Effector memory CD4-positive, alpha-beta T cell (primary cell): Measurements from ENCODE around the gene GBGT1.

Source experiments
- DNase-seq, 3 donors: peaks; one replicate each; pipeline ENCODE4 v3.0.0-alpha.2; 2020
- H3K27ac ChIP-seq: 2 replicates; pipeline ENCODE4 v1.7.0; 2013; ENCODE audit warnings: mild to moderate bottlenecking, low read length, moderate library complexity; ENCODE audit not compliant: insufficient read depth, poor library complexity, severe bottlenecking
- H3K27me3 ChIP-seq: replicated peaks from 2 replicates; pipeline ENCODE4 v1.7.0; 2013; ENCODE audit warnings: mild to moderate bottlenecking, low read length; ENCODE audit not compliant: insufficient read depth, control insufficient read depth, poor library complexity, severe bottlenecking
- H3K36me3 ChIP-seq: 2 replicates; pipeline ENCODE4 v1.7.0; 2013; ENCODE audit warnings: mild to moderate bottlenecking, low read length, moderate library complexity; ENCODE audit not compliant: control insufficient read depth, insufficient read depth
- H3K4me1 ChIP-seq: 2 replicates; pipeline ENCODE4 v1.7.0; 2013; ENCODE audit warnings: low read length, mild to moderate bottlenecking; ENCODE audit not compliant: control insufficient read depth, insufficient read depth, poor library complexity, severe bottlenecking
- H3K4me3 ChIP-seq: 2 replicates; pipeline ENCODE4 v1.7.0; 2013; ENCODE audit warnings: low read length, low read depth, mild to moderate bottlenecking; ENCODE audit not compliant: insufficient read depth, poor library complexity, severe bottlenecking
- H3K9me3 ChIP-seq: 2 replicates; pipeline ENCODE4 v1.7.0; 2013; ENCODE audit warnings: mild to moderate bottlenecking, low read length, moderate library complexity; ENCODE audit not compliant: control insufficient read depth

GBGT1 gene

DNA sequence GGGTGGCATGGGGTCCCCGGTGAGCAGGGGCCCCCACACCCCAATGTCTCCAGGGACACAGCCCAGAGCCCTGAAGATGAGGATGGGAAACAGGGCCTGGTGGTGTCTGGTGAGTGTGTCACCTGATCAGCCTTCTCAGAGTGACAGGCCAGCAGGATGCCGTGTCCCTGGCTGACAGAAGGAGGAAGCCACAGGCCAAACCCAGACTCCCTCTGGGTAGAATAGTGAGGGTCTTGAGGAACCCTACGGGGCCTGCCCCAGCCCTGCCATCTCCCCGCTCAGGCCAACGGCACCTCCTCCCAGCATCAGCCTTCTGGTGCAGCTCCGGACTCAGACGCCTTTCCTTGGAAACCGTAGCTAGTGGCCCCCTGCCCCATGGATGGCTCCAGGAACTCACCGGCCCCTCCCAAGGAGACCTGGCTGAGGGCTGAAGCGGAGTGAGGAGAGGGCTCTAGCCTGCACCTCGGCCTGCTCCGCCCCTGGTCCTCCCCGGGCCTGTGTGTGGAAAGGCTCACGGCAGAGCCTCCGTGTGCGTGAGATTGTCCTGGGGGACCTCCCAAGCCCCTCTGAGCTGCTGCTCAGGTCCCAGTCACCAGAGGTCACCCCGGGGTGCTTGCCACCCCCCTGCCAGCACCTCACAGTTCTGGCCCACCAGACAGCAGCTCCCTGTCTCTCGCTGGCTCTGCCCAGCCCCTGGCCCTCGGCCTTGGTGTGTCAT is 48.7 kb downstream of the GBGT1 start:
- H3K27me3 ChIP-seq = no peaks in the 10 kb centered on the region
- DNase-seq = no peak
- peak overlapping the region; percentile 53 for H3K27ac ChIP-seq
- H3K36me3 ChIP-seq = peaks cover 24% of the 10 kb centered on the region
- peaks cover 63% of the 10 kb centered on the region for H3K4me1 ChIP-seq
- H3K4me3 ChIP-seq = no peak overlapping the region
- H3K9me3 ChIP-seq = no peaks in the 10 kb centered on the region

DNA sequence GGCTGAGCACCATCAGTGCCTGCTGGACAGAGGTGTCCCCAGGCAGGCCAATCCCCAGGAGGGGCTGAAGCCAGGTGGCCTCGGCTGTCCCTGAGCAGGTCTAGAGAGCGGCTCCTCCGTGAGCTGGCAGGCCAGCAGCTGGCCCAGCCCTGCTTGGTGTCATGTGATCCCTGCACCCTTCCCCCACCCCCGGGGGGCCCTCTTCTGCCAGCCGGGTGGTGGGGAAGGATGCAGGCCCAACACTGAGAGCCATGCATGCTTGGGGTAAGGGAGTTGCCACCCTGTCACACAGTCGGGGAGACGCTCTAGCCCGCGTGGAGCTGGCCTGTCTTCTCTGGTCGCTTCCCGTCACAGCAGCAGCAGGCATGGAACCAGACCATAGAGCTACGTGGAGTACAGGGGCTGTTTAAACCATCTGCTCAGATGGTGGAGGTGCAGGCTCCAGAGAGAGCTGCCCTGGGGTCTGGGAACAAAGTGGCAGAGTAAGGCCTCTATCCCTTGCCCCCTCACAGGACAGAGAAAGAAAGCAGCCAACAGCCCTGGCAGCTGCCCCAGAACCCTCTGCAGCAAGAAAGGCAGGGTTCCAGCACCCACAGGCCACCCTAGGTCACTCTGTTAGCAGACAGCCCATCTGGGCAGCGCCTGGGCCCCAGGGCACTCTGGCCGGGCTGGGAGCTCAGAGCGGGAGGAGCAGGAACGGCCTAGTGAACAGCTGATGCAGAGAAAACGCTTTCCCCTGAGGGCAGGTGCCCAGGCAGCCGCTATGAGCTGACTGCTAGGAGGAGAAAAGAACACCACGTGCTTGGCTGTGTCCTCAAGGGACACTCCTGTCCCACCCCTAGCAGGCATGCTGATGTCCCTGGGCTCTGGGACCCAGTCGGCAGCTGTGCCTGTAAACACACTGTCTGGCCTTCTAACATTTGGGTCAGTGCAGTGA is 49.5 kb downstream of the GBGT1 start:
- no peaks in the 10 kb centered on the region for H3K27me3 ChIP-seq
- H3K27ac ChIP-seq = peak overlapping the region; percentile 47
- peaks cover 56% of the 10 kb centered on the region for H3K4me1 ChIP-seq
- H3K9me3 ChIP-seq = no peaks in the 10 kb centered on the region
- H3K36me3 ChIP-seq = peaks cover 32% of the 10 kb centered on the region
- H3K4me3 ChIP-seq = no peak overlapping the region
- DNase-seq = no peak

DNA sequence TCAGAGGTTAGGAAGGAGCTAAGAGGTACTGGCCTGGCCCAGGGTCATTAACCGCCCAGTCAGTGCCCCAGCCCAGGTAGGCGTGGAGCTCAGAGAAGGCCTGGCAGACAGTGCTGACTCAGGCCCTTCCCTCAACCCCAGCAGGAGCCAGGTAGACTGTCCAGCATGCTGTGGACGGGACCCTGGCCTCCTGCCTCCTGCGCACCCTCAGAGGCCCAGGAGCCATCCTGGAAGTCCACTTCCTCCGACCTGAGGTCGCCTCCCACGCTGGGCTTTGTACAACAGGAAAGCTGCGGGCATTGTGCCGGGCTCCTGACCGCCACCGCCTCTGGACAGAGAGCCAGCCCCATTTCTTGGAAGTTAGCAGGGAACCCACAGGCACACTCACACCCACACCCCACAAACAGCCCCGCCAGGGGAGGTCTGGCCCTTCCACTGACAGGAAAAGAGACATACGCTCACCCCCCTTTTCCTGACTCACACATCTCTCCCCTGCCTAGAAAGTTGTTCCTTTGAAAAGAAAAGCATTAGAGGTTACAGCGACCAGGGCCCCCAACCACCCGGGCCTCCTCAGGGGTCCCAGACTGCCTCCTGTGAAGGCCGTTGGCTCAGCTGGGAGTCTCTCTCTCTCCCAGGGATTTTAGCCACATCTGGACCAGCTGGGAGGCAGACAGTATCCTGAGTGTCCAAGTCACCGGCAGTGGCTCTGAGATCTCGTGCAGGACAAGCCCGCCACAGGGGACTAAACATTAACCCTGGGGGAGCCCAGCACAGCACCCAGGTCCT is 50.4 kb downstream of the GBGT1 start:
- peak overlapping the region; percentile 47 for H3K27ac ChIP-seq
- H3K4me3 ChIP-seq = no peak overlapping the region
- peaks cover 41% of the 10 kb centered on the region for H3K36me3 ChIP-seq
- DNase-seq = peak in 1 of 3 donors; percentile 44
- no peaks in the 10 kb centered on the region for H3K27me3 ChIP-seq
- peaks cover 53% of the 10 kb centered on the region for H3K4me1 ChIP-seq
- H3K9me3 ChIP-seq = no peaks in the 10 kb centered on the region

DNA sequence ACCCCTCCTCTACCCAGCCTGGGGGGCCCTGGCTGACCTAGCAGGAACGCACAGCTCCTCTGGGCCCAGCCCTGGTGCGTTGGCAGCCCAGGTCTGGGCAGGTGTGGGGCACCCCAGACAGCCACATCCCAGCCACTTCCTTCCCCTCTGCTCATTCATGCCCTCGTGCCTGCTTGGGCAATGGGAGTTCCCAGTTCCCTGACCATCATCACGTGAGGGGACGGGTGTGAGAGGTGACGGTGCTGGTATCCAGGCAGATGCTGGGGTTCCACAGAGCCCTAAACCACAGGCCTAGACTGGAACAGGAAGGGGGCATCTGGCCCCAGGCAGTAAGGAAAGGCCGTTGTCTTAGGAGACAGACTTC is 51.1 kb downstream of the GBGT1 start:
- Histone ChIP-seq H3K27me3 (no peaks in the 10 kb centered on the region), H3K36me3 (peaks cover 48% of the 10 kb centered on the region), H3K4me3 (no peak overlapping the region), H3K27ac (peak overlapping the region; percentile 47), H3K4me1 (peaks cover 51% of the 10 kb centered on the region), H3K9me3 (no peaks in the 10 kb centered on the region)
- DNase-seq = peak; percentile 54 to 71 (median 63)

DNA sequence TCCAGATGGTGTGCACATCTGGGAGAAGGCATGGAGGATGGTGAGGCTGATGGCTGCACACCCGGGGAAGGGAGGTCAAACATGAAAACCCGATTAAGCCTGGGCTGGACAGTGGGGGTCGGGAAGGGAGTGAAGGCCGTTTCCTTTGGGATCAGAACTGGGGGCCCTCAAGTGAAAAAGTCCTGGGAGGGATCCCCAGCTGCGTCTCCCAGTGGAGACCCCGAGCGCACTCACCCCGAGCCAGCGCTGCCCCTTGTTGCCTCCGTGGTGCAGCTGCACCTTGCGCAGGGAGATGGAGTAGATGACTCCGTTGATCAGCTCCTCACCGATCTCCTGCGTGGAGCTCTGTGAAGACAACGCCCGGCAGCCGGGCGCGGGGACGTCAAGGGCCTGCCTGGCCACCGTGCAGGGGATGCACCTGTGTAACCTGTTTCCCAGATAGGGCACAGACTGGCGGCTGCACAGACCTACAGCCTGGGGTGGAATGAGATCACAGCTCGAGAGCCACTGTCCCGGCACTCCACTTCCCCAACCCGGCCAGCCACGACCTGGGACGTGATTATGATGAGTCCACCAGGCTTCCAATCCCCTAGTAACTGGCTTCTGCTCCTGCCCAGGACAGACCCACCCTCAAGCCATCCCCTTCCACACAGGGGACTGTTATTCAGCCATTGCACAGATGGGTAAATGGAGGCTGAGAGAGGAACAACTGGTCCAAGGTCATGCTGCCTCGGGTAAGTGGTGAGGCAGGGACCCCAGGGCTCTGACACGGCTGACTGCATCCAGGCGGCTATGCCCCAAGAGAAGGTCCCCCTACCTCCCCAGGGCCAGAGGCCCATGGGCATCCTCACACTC is 51.7 kb downstream of the GBGT1 start:
- DNase-seq = no peak
- no peaks in the 10 kb centered on the region for H3K27me3 ChIP-seq
- H3K36me3 ChIP-seq = peaks cover 54% of the 10 kb centered on the region
- no peaks in the 10 kb centered on the region for H3K9me3 ChIP-seq
- H3K27ac ChIP-seq = peak overlapping the region; percentile 47
- no peak overlapping the region for H3K4me3 ChIP-seq
- H3K4me1 ChIP-seq = peaks cover 46% of the 10 kb centered on the region

DNA sequence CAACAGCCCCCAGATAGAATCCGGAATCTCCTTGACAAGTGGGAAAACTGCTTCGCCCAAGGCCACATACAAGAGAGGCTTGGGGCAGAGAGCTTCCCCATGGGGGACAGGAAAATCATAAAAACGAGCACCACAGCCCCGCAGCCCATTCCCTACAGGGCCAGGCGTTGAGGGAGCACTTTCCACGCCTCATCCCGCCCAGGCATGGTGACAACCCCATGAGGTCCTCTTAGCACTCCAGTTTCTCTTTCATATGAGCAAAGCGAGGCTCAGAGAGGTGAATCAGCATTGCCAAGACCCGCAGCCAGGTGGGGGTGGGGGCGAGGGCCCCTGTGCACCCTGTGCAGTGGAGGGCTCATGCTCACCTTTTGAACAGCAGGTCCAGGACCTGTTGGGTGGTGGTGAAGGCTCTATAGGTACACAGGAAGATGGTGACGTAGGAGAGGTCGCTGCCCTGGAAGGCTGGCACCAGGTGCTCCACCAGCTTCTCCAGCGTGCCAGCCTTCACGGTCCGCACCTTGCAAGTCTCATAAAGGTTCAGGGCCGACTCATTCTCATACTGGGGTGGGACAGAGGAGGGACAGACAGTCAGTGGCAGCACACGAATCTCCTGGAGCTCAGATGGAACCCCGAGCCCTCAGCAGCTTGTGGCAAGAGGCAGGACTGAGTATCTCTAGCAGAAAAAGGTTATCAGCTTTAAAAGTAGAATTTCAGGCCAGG is 53.6 kb downstream of the GBGT1 start:
- Histone ChIP-seq H3K4me1 (peaks cover 27% of the 10 kb centered on the region), H3K27ac (no peak overlapping the region), H3K36me3 (peaks cover 70% of the 10 kb centered on the region), H3K27me3 (no peaks in the 10 kb centered on the region), H3K9me3 (no peaks in the 10 kb centered on the region), H3K4me3 (no peak overlapping the region)
- DNase-seq = no peak

DNA sequence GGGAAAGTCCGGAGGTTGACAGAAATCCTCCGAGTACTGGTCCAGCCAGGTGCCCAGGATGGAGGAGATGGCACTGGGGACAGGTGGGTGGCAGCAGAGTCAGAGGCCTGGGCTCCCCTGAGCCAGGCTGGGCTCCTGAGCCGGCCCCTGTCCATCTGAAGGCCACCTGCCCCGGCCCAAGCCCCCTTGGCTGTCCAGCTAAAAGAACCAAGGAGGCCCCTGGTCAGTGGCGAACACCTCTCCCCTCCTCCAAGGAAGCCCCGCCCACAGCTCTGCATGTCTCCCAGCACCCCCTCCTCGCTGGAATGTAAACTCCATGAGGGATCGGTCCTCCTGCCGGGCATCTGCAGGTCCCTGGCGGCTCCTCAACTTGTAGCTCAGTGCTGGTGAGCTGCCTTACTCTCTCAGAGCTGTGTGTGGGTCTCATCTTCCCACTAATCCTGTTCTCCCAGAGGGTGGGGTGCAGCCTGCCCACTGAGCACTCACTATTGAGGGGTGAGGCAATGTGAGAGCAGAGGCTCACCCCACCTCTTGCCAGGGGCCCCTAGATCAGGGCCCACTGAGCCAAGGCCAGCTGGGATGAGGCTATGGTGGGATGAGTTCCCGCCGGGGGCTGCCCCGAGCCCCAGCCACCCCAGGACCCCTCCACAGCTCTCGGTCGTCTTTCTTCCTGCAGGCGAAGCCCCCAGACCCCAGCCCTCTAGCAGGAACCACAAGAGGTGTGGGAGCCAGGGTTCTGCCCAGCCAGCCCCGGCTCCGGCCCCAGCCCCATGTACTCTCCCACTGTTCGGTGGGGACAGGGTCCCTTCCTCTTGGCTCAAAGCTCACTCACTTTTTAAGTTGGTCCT is 54.7 kb downstream of the GBGT1 start:
- H3K4me1 ChIP-seq = peaks cover 18% of the 10 kb centered on the region
- H3K27me3 ChIP-seq = no peaks in the 10 kb centered on the region
- H3K27ac ChIP-seq = no peak overlapping the region
- H3K9me3 ChIP-seq = no peaks in the 10 kb centered on the region
- H3K36me3 ChIP-seq = peaks cover 81% of the 10 kb centered on the region
- DNase-seq = no peak
- no peak overlapping the region for H3K4me3 ChIP-seq

DNA sequence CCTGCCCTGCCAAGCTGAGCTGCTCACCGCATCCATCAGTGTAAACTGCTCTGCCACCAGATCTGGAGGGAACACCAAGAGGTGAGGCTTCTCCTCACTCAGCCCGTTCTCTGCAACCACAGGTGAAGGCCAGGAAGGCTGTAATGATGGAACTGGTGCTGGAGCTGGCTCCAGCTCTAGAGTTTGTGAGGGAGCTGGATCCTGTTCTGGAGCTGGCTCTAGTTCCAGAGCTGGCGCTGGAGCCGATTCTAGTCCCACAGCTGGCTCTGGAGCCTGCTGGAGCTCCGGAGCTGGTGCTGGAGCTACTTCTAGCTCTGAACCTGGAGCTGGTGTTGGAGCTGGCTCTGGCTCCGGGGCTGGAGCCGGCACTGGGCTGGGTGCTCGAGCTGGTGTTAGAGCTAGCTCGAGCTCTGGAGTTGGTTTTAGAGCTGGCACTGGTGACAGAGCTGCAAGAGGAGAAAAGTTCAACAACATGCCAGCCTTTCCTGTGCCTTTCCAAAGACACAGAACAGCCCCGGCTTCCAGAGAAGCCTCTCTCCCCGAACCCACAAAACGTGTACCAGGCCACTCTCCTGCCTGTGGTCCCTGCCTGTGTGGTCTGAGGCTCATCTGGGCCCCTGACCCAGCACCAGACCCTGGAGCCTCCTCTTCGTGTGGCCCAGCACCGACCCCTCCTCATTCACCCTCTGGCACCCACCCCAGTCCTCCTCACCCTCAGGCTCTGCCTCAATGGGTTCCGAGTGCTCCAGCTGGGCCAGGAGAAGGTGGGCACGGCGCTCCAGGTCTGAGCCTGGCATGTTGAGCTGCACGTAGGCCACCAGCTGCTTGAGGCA is 55.5 kb downstream of the GBGT1 start:
- Histone ChIP-seq H3K4me3 (no peak overlapping the region), H3K4me1 (peaks cover 9% of the 10 kb centered on the region), H3K27ac (peak overlapping the region; percentile 8), H3K9me3 (no peaks in the 10 kb centered on the region), H3K36me3 (peaks cover 89% of the 10 kb centered on the region), H3K27me3 (no peaks in the 10 kb centered on the region)
- no peak for DNase-seq
